ENCODE measurements around the gene FBXO22.
"Not testable (repeated sequence)": the region's sequence is repeated elsewhere in the genome, so short reads cannot be mapped to it uniquely, and the experiment has no call there.

FBXO22 gene

GRCh38 chr15:75976766-75977165, 73.1 kb downstream of the FBXO22 start:
- not testable (repeated sequence) for H3K79me2 ChIP-seq (ENCODE audit: control insufficient read depth, insufficient read depth, low read length, unreplicated experiment); H3K4me3 ChIP-seq (ENCODE audit: low read depth, low read length); H2AFZ ChIP-seq (ENCODE audit: low read length, unreplicated experiment); H3K36me3 ChIP-seq (ENCODE audit: insufficient read depth, low read length); H3K27ac ChIP-seq (ENCODE audit: low read depth, low read length); H3K4me1 ChIP-seq (ENCODE audit: control insufficient read depth, insufficient read depth, low read length, unreplicated experiment)
- H3K27me3 ChIP-seq (ENCODE audit: insufficient read depth, low read length), result peaks cover 11% of the 10 kb centered on the region; the same call in 1 of the 2 replicates

GRCh38 chr15:75981149-75981815, 77.6 kb downstream of the FBXO22 start:
- Histone ChIP-seq H3K4me3 (ENCODE audit: low read depth, low read length) (no peak overlapping the region), H3K27me3 (ENCODE audit: insufficient read depth, low read length) (peaks cover 7% of the 10 kb centered on the region; the same call in 1 of the 2 replicates), H3K36me3 (ENCODE audit: insufficient read depth, low read length) (no peaks in the 10 kb centered on the region), H3K4me1 (ENCODE audit: control insufficient read depth, insufficient read depth, low read length, unreplicated experiment) (no peaks in the 10 kb centered on the region), H2AFZ (ENCODE audit: low read length, unreplicated experiment) (no peak overlapping the region), H3K27ac (ENCODE audit: low read depth, low read length) (no peak overlapping the region), H3K79me2 (ENCODE audit: control insufficient read depth, insufficient read depth, low read length, unreplicated experiment) (no peaks in the 10 kb centered on the region)

GRCh38 chr15:75982468-75982867, 78.8 kb downstream of the FBXO22 start:
- Histone ChIP-seq H2AFZ (ENCODE audit: low read length, unreplicated experiment) (no peak overlapping the region), H3K27me3 (ENCODE audit: insufficient read depth, low read length) (peaks cover 7% of the 10 kb centered on the region; the same call in 1 of the 2 replicates), H3K27ac (ENCODE audit: low read depth, low read length) (no peak overlapping the region), H3K79me2 (ENCODE audit: control insufficient read depth, insufficient read depth, low read length, unreplicated experiment) (no peaks in the 10 kb centered on the region), H3K4me1 (ENCODE audit: control insufficient read depth, insufficient read depth, low read length, unreplicated experiment) (no peaks in the 10 kb centered on the region), H3K4me3 (ENCODE audit: low read depth, low read length) (no peak overlapping the region), H3K36me3 (ENCODE audit: insufficient read depth, low read length) (no peaks in the 10 kb centered on the region)

- H3K27ac ChIP-seq (ENCODE audit: low read depth, low read length); H3K27me3 ChIP-seq (ENCODE audit: insufficient read depth, low read length); H3K79me2 ChIP-seq (ENCODE audit: control insufficient read depth, insufficient read depth, low read length, unreplicated experiment); H3K4me1 ChIP-seq (ENCODE audit: control insufficient read depth, insufficient read depth, low read length, unreplicated experiment); H2AFZ ChIP-seq (ENCODE audit: low read length, unreplicated experiment); H3K36me3 ChIP-seq (ENCODE audit: insufficient read depth, low read length); H3K4me3 ChIP-seq (ENCODE audit: low read depth, low read length): not testable (repeated sequence)
These were observed 81.0 kb downstream of the FBXO22 start for GRCh38 chr15:75984706-75985105.

- Histone ChIP-seq H3K27ac (ENCODE audit: low read depth, low read length) (no peak overlapping the region), H3K36me3 (ENCODE audit: insufficient read depth, low read length) (no peaks in the 10 kb centered on the region), H3K79me2 (ENCODE audit: control insufficient read depth, insufficient read depth, low read length, unreplicated experiment) (no peaks in the 10 kb centered on the region), H3K27me3 (ENCODE audit: insufficient read depth, low read length) (no peaks in the 10 kb centered on the region), H2AFZ (ENCODE audit: low read length, unreplicated experiment) (no peak overlapping the region), H3K4me3 (ENCODE audit: low read depth, low read length) (no peak overlapping the region), H3K4me1 (ENCODE audit: control insufficient read depth, insufficient read depth, low read length, unreplicated experiment) (no peaks in the 10 kb centered on the region)
These were observed 82.3 kb downstream of the FBXO22 start for GRCh38 chr15:75985971-75986370.

GRCh38 chr15:75989045-75989444, 85.4 kb downstream of the FBXO22 start:
- H3K36me3 ChIP-seq (ENCODE audit: insufficient read depth, low read length), result no peaks in the 10 kb centered on the region
- H2AFZ ChIP-seq (ENCODE audit: low read length, unreplicated experiment), result no peak overlapping the region
- H3K27ac ChIP-seq (ENCODE audit: low read depth, low read length), result no peak overlapping the region
- no peaks in the 10 kb centered on the region for H3K4me1 ChIP-seq (ENCODE audit: control insufficient read depth, insufficient read depth, low read length, unreplicated experiment)
- H3K4me3 ChIP-seq (ENCODE audit: low read depth, low read length), result no peak overlapping the region
- no peaks in the 10 kb centered on the region for H3K79me2 ChIP-seq (ENCODE audit: control insufficient read depth, insufficient read depth, low read length, unreplicated experiment)
- no peaks in the 10 kb centered on the region for H3K27me3 ChIP-seq (ENCODE audit: insufficient read depth, low read length)

- Histone ChIP-seq H3K4me3 (ENCODE audit: low read depth, low read length) (no peak overlapping the region), H3K79me2 (ENCODE audit: control insufficient read depth, insufficient read depth, low read length, unreplicated experiment) (no peaks in the 10 kb centered on the region), H3K27me3 (ENCODE audit: insufficient read depth, low read length) (no peaks in the 10 kb centered on the region), H2AFZ (ENCODE audit: low read length, unreplicated experiment) (no peak overlapping the region), H3K36me3 (ENCODE audit: insufficient read depth, low read length) (no peaks in the 10 kb centered on the region), H3K27ac (ENCODE audit: low read depth, low read length) (no peak overlapping the region), H3K4me1 (ENCODE audit: control insufficient read depth, insufficient read depth, low read length, unreplicated experiment) (no peaks in the 10 kb centered on the region)
These were observed 86.2 kb downstream of the FBXO22 start for GRCh38 chr15:75989875-75990274.
